Pancreas (tissue), 10 donors: ENCODE data around the gene KCNH6. TPM values are rescaled to one million over a fixed set of nuclear protein-coding genes. Genes with fewer than 3 reads are reported as not detected.

Experiments
- ATAC-seq, 4 donors: fragments of 200-7000 bp; cut with Tn5 transposase; one replicate each; pipeline versions ENCODE4 v1.8.0 to v1.9.1; 2020; ENCODE audit warnings: mild to moderate bottlenecking in 4 of 4, moderate library complexity in 4 of 4
- DNase-seq, 6 donors: peaks; one replicate each; pipeline ENCODE4 v3.0.0-alpha.2; 2020
- FAIRE-seq: peaks from 2 replicates; lab custom pipeline; 2012; peaks lifted over from hg19 to GRCh38; lab: Jason Lieb, UNC
- H3K27ac ChIP-seq, 4 donors: fragments of 200-600 bp; sonication (generic); 1 replicate in 3 of 4; 2 replicates in 1 of 4; pipeline versions ENCODE4 v1.5.0 to v1.8.0; 2020
- H3K27me3 ChIP-seq, 4 donors: fragments of 200-600 bp; one replicate each; pipeline ENCODE4 v1.8.0; 2021
- H3K36me3 ChIP-seq, 3 donors: fragments of 200-600 bp; sonication (generic) in 1 of 3; one replicate each; pipeline versions ENCODE4 v1.5.0 to v1.8.0; 2020 to 2021
- H3K4me1 ChIP-seq, 3 donors: fragments of 200-600 bp; one replicate each; pipeline ENCODE4 v1.8.0; 2021
- H3K4me3 ChIP-seq, 4 donors: fragments of 200-600 bp; sonication (generic) in 2 of 4; one replicate each; pipeline versions ENCODE4 v1.5.0 to v1.8.0; 2020 to 2021
- H3K9me3 ChIP-seq, 4 donors: fragments of 200-600 bp; one replicate each; pipeline ENCODE4 v1.8.0; 2021
- WGBS, 2 donors: extraction: QIAGEN DNeasy Blood & Tissue Kit; methylation state at CpG; one replicate each; pipeline ENCODE4 v1.1.7; 2013; 5-methylcytosine and 5-hydroxymethylcytosine counted together
- intact Hi-C, 3 donors: fragments of 100-400 bp; cut with DNase I; formaldehyde crosslinking; loops; one replicate each; pipeline versions ENCODE4 v1.11.1 to v1.14.2; 2022
- polyA plus RNA-seq, 2 donors: library from polyadenylated mRNA; stranded (reverse); fragments of 200-250 nt; gene quantifications; one replicate each; pipeline ENCODE4 v1.2.3, GENCODE V29; 2013
- total RNA-seq, 6 donors: library from RNA; stranded (reverse); fragmentation: NEBNext Ultra II Directional in 4 of 6; extraction: Animal tissue kit (Norgen Biotek cat#: 25700) in 4 of 6; gene quantifications; one replicate each; pipeline versions ENCODE4 v1.2.1 to v1.2.4, GENCODE V29; 2021 to 2023
- TF ChIP-seq, protein P1 (sequence below), 4 donors: fragments of 200-600 bp; sonication (generic) in 3 of 4; IDR thresholded peaks; one replicate each; pipeline versions ENCODE4 v1.5.0 to v1.8.0; 2021; ENCODE audit warnings: antibody characterized with exemption in 4 of 4
- donor health status: healthy with polysubstance abuse.
- donor health status: DM: no; HTN: no; CAD: no; lungs with moderate emphysema.
- donor health status: DM: no; HTN: no; CAD: no.
- donor health status: control.
- donor health status: control.
- donor health status: Bipolar disorder and iron deficiency.
- donor health status: DM: yes; HTN: yes; CAD: no.
- donor health status: DM: no; HTN: no; CAD: no.
- donor health status: DM: no; HTN: no; CAD: no.
- donor health status: DM: yes; HTN: yes; CAD: no.

The KCNH6 gene
- total and polyA plus RNA-seq, 8 donors = 0.35 to 12.5 (median 0.95) TPM

DNA sequence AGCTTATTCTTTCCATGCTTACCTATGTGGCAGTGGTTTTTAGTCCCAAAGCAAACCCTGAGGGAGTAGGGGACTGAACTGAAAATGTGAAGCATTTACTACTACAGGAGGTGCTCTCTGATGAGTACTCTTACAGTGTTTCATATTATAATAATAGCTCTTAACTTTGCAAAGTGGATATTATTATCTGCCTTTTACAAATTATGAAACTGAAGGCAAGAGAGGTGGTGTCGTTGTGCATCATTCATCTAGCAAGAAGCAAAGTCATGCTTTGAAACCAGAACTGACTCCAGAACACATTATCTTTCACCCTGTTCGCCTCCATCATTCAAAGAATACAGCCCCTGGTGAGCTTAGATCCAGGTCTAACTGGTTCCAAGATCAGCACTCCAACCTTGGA, 8.2 kb upstream of the KCNH6 start:
- Histone ChIP-seq H3K4me3 (no peak overlapping the region), H3K27ac (no peak overlapping the region), H3K4me1 (no peaks in the 10 kb centered on the region), H3K36me3 (no peaks in the 10 kb centered on the region), H3K27me3 (no peaks in the 10 kb centered on the region), H3K9me3 (no peaks in the 10 kb centered on the region)
- intact Hi-C loops = no loop called here
- DNase-seq = no peak
- 67 to 79% methylated on average over 2 of the region's 2 CpGs for WGBS, 2 donors
- FAIRE-seq = no peak
- no peak for ATAC-seq
- TF ChIP-seq, protein P1, sequence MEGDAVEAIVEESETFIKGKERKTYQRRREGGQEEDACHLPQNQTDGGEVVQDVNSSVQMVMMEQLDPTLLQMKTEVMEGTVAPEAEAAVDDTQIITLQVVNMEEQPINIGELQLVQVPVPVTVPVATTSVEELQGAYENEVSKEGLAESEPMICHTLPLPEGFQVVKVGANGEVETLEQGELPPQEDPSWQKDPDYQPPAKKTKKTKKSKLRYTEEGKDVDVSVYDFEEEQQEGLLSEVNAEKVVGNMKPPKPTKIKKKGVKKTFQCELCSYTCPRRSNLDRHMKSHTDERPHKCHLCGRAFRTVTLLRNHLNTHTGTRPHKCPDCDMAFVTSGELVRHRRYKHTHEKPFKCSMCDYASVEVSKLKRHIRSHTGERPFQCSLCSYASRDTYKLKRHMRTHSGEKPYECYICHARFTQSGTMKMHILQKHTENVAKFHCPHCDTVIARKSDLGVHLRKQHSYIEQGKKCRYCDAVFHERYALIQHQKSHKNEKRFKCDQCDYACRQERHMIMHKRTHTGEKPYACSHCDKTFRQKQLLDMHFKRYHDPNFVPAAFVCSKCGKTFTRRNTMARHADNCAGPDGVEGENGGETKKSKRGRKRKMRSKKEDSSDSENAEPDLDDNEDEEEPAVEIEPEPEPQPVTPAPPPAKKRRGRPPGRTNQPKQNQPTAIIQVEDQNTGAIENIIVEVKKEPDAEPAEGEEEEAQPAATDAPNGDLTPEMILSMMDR (IDR thresholded peaks at IDR 0.05) = no peak

DNA sequence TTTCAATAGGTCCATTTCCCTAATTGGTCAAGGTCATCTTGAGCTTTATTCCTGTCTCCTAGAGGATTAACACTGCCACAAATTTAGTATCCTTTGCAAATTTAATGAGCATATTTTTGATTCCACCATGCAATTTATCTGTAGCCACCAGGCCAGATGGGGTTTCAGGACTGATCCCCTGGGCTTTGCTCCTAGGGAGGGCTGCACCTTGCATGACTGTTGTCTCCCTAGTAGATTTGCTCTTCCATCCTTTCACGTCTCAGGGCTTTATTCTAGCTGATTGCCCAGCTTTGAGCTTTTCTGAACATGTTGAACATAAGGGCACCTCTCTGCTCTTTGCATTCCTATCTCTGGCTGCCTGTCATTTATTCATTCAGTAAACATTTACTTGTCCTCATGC, 7.7 kb upstream of the KCNH6 start:
- H3K27ac ChIP-seq = no peak overlapping the region
- H3K36me3 ChIP-seq = no peaks in the 10 kb centered on the region
- FAIRE-seq (no peak), DNase-seq (no peak), ATAC-seq (no peak)
- H3K4me3 ChIP-seq = no peak overlapping the region
- no peaks in the 10 kb centered on the region for H3K4me1 ChIP-seq
- TF ChIP-seq, protein P1 (IDR thresholded peaks at IDR 0.05) = no peak
- WGBS, 2 donors = 47 to 49% methylated on average over 1 of the region's 1 CpG
- intact Hi-C loops = no loop called here
- H3K9me3 ChIP-seq = no peaks in the 10 kb centered on the region
- no peaks in the 10 kb centered on the region for H3K27me3 ChIP-seq

DNA sequence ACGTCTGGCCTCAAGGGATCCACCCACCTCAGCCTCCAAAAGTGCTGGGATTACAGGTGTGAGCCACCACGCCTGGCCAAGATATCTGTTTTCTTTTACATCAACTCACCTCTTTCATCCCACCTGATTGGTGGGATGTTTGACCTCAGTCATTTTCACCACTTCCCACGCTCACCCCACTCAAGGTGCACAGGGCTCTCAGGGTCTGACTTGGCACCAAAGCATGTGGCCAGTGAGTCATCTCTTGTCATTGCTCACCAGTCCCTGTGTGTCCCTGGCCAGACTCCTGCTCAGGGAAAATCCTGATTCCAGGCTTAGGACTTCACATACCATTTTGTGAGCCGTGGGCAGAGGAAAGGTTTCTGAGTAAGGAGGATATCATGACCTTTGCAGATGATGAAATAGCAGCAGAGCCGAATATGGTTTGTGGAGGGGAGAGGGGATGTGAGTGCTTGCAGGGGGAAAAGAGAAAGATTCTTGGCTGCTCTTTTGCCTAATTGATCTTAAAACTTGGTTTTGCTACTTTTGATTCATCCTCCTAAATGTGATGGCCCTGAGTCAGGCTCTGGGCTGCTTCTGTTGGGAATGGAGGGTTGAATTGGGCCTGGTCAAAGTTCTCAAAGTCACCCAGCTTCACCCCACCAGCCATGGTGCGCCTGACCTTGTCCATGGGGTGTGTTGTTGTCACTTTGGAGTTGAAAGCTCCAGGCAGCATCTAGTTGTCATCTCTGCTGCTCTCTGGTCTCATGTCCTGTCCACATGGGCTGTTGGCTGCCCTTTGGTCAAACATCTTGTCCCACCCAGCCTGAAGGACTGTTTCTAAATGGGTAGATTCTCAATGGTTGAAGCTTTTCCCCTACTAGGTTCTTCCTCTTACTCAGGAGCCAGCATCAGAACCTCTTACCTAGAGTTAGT, 6.0 kb upstream of the KCNH6 start:
- Histone ChIP-seq H3K27ac (no peak overlapping the region), H3K36me3 (no peaks in the 10 kb centered on the region), H3K9me3 (no peaks in the 10 kb centered on the region), H3K4me3 (no peak overlapping the region), H3K27me3 (no peaks in the 10 kb centered on the region), H3K4me1 (no peaks in the 10 kb centered on the region)
- FAIRE-seq (no peak), ATAC-seq (no peak), DNase-seq (no peak)
- TF ChIP-seq, protein P1 (IDR thresholded peaks at IDR 0.05) = no peak
- intact Hi-C loops = no loop called here
- 65 to 78% methylated on average over 6 of the region's 6 CpGs for WGBS, 2 donors

DNA sequence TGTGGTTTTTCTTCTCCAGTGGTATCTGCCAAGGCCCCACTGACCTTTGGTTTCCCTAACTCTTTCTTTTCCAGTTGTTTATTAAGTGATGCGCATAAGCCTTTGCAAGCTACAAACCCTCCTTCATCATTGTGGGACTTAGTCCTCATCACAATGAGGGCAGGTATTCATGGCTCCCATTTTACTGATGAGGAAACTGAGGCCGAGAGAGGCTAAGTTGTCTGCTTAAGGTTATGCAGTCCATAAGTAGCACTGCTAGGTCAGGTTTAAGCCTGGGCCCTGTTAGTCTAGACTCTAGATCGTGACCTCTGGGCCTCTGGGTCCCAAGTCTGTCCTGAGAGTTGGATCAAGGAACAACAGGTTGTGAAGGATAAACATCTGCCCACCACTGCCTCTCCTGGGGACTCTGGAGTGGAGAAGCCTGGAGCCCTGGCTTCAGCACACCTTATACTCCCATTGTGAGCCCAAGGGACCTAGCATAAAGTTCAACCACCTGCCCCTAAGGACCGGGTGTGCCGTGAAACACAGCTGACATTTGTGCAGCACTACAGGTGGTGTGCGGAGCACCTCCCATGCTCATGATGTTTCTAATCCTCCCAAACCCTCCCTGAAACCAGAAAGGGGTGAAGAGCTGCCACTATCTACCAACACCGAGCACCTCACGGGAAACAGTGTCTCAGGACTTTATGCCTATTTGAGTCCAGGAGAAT, 5.2 kb upstream of the KCNH6 start:
- H3K9me3 ChIP-seq = no peaks in the 10 kb centered on the region
- 73 to 80% methylated on average over 8 of the region's 8 CpGs for WGBS, 2 donors
- intact Hi-C loops = no loop called here
- FAIRE-seq = no peak
- H3K36me3 ChIP-seq = no peaks in the 10 kb centered on the region
- DNase-seq = no peak
- no peak for ATAC-seq
- H3K27me3 ChIP-seq = no peaks in the 10 kb centered on the region
- no peak overlapping the region for H3K27ac ChIP-seq
- H3K4me3 ChIP-seq = no peak overlapping the region
- TF ChIP-seq, protein P1 (IDR thresholded peaks at IDR 0.05) = no peak
- H3K4me1 ChIP-seq = no peaks in the 10 kb centered on the region
